A673 (cell line): ENCODE results near the gene KLHL26. TPM values are rescaled to one million over a fixed set of nuclear protein-coding genes. Genes with fewer than 3 reads are reported as not detected.

Experiments used
- BruUV-seq: library from RNA; stranded (reverse); fragments of 400-500 nt; replicated peaks from 2 replicates; lab custom pipeline; 2021; lab: Mats Ljungman, UMichigan
- CTCF ChIA-PET: fragments of 300-600 bp; sonication (Branson Sonifier 250); formaldehyde crosslinking; loops from one replicate; lab custom pipeline; 2022; ENCODE audit warnings: antibody characterized with exemption; lab: Charles Lee
- POLR2A ChIA-PET: fragments of 300-600 bp; sonication (Branson Sonifier 250); formaldehyde crosslinking; loops from one replicate; lab custom pipeline; 2022; ENCODE audit warnings: antibody characterized with exemption; ENCODE audit not compliant: low non-redundant PET; lab: Charles Lee
- DNase-seq: peaks from one replicate; pipeline ENCODE4 v3.0.0-alpha.2; 2015; ENCODE audit warnings: low spot score
- H3K27ac ChIP-seq: fragments of 200-600 bp; sonication (generic); 2 replicates; pipeline ENCODE4 v1.5.1; 2016; ENCODE audit warnings: mixed run types, low read depth, mild to moderate bottlenecking, mixed read lengths, antibody characterized with exemption, low read length; ENCODE audit not compliant: poor library complexity, severe bottlenecking
- H3K27me3 ChIP-seq: fragments of 200-600 bp; sonication (generic); replicated peaks from 2 replicates; pipeline ENCODE4 v1.6.1; 2017; ENCODE audit warnings: mixed run types, low read depth, mild to moderate bottlenecking, mixed read lengths, antibody characterized with exemption, low read length; ENCODE audit not compliant: insufficient read depth, poor library complexity
- H3K36me3 ChIP-seq: fragments of 200-600 bp; sonication (generic); 2 replicates; pipeline ENCODE4 v1.6.1; 2016; ENCODE audit warnings: mixed run types, mild to moderate bottlenecking, mixed read lengths, antibody characterized with exemption, low read length; ENCODE audit not compliant: insufficient read depth, poor library complexity, severe bottlenecking
- H3K4me1 ChIP-seq: fragments of 200-600 bp; sonication (generic); 2 replicates; pipeline ENCODE4 v1.6.1; 2017; ENCODE audit warnings: mixed run types, mild to moderate bottlenecking, mixed read lengths, antibody characterized with exemption, low read length; ENCODE audit not compliant: insufficient read depth, poor library complexity, severe bottlenecking
- H3K4me3 ChIP-seq: fragments of 200-600 bp; sonication (generic); 2 replicates; pipeline ENCODE4 v1.5.1; 2016; ENCODE audit warnings: low read depth, mixed run types, mild to moderate bottlenecking, mixed read lengths, low read length; ENCODE audit not compliant: poor library complexity, severe bottlenecking
- H3K9me3 ChIP-seq: fragments of 200-600 bp; sonication (generic); 2 replicates; pipeline ENCODE4 v1.6.1; 2016; ENCODE audit warnings: mixed run types, low read depth, mild to moderate bottlenecking, mixed read lengths, antibody characterized with exemption, low read length; ENCODE audit not compliant: poor library complexity, severe bottlenecking
- CTCF ChIP-seq: fragments of 300-800, 200-600 bp; sonication (generic); conservative IDR thresholded peaks from 2 replicates; pipeline ENCODE4 v1.5.1; 2017; ENCODE audit warnings: low read depth, mild to moderate bottlenecking, antibody characterized with exemption, low read length, moderate library complexity, mixed read lengths
- EZH2 ChIP-seq: fragments of 200-600 bp; sonication (generic); IDR thresholded peaks from 2 replicates; pipeline ENCODE4 v1.6.1; 2017; ENCODE audit warnings: borderline replicate concordance, low read depth, mild to moderate bottlenecking, mixed read lengths, antibody characterized with exemption, low read length; ENCODE audit not compliant: poor library complexity, severe bottlenecking
- intact Hi-C: fragments of 100-400 bp; cut with micrococcal nuclease; formaldehyde crosslinking; loops from one replicate; pipeline ENCODE4 v1.10.0; 2022; ENCODE audit not compliant: unreplicated experiment
- total RNA-seq: library from RNA; stranded (reverse); gene quantifications from 2 replicates; pipeline ENCODE4 v1.2.3, GENCODE V29; 2021

KLHL26 gene
- total RNA-seq, 1 experiment from 2014 or later, result 16.3 TPM

DNA sequence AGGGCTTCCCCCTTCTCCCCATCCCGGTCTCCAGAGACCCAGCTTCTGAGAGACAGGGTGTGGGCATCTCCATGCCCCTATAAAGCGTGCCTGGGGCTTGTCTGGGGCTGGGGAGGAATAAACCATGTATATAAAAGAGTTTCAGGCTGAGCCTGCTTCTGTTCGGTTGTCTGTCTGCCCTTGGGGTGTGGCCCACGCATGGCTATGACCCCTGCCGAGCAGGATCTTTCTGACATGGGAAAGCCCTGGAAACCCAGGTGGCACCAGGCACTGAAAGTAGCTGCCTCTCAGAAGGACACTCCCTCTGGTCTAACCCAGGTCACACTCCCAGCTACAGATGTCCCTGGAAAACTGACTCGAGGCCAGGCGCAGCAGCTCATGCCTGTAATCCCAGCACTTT lies 15.9 kb upstream of the KLHL26 start:
- POLR2A ChIA-PET, result no interaction called here
- intact Hi-C loops, result no loop called here
- Histone ChIP-seq H3K36me3 (no peaks in the 10 kb centered on the region), H3K27me3 (no peaks in the 10 kb centered on the region), H3K4me3 (no peak overlapping the region), H3K4me1 (no peaks in the 10 kb centered on the region), H3K9me3 (no peaks in the 10 kb centered on the region), H3K27ac (no peak overlapping the region)
- no peak for TF ChIP-seq EZH2
- CTCF ChIA-PET, result no interaction called here
- no TSS peak for BruUV-seq
- DNase-seq, result no peak

GRCh38 chr19:18626906-18627305 lies 9.9 kb upstream of the KLHL26 start:
- Histone ChIP-seq H3K27me3 (no peaks in the 10 kb centered on the region), H3K4me1 (no peaks in the 10 kb centered on the region), H3K36me3 (no peaks in the 10 kb centered on the region), H3K9me3 (no peaks in the 10 kb centered on the region), H3K27ac (no peak overlapping the region), H3K4me3 (no peak overlapping the region)
- ChIA-PET CTCF (no interaction called here), POLR2A (no interaction called here)
- DNase-seq, result no peak
- intact Hi-C loops, result no loop called here
- TF ChIP-seq CTCF, result no peak
- no peak for TF ChIP-seq EZH2
- BruUV-seq, result no TSS peak

- CTCF ChIA-PET, result no interaction called here
- H3K4me1 ChIP-seq, result no peaks in the 10 kb centered on the region
Observed at GRCh38 chr19:18629166-18630088, 7.4 kb upstream of the KLHL26 start.

More at GRCh38 chr19:18629166-18630088, 7.4 kb upstream of the KLHL26 start:
- Histone ChIP-seq H3K27me3 (no peaks in the 10 kb centered on the region), H3K4me3 (no peak overlapping the region), H3K27ac (no peak overlapping the region), H3K9me3 (no peaks in the 10 kb centered on the region), H3K36me3 (no peaks in the 10 kb centered on the region)
- intact Hi-C loops, result no loop called here
- POLR2A ChIA-PET, result interaction anchor here (0.6 kb wide), 1 partner anchor 274 kb away, joined by 13 read pairs; no protein-coding TSS in a partner anchor
- no peak for DNase-seq
- BruUV-seq, result no TSS peak
- TF ChIP-seq EZH2 (no peak), CTCF (no peak)
